OCI-LY7 (cell line): Measurements from ENCODE around the gene DNMBP.

Experiments used
- EZH2phosphoT487 ChIP-seq: fragments of 200-600 bp; sonication (generic); IDR thresholded peaks from 2 replicates; pipeline ENCODE4 v1.6.1; 2018; ENCODE audit warnings: low read depth, borderline replicate concordance, mild to moderate bottlenecking, mixed run types, antibody characterized with exemption, low read length, moderate library complexity, mixed read lengths
- TF ChIP-seq, protein P1 (sequence below): fragments of 200-600 bp; sonication (generic); conservative IDR thresholded peaks from 2 replicates; pipeline ENCODE4 v1.5.1; 2014; ENCODE audit warnings: mild to moderate bottlenecking, antibody characterized with exemption, low read length, moderate library complexity, mixed read lengths

DNA sequence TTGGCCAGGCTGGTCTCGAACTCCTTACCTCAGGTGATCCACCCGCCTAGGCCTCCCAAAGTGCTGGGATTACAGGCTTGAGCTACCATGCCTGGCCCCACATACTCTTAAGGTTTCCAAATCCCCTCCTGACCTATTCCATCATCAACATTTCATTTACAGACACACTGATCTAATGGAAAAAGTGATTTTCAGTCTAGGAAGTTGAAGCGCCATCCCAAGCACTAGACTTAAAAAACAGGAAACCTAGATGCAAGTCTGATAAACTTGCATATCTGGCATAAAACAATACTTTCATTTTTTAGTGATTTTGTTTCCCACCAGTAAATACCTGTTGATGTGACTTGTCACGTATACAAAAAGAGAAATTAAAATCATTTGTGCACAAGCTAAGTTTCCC lies 44.0 kb downstream of the DNMBP start:
- TF ChIP-seq, protein P1, sequence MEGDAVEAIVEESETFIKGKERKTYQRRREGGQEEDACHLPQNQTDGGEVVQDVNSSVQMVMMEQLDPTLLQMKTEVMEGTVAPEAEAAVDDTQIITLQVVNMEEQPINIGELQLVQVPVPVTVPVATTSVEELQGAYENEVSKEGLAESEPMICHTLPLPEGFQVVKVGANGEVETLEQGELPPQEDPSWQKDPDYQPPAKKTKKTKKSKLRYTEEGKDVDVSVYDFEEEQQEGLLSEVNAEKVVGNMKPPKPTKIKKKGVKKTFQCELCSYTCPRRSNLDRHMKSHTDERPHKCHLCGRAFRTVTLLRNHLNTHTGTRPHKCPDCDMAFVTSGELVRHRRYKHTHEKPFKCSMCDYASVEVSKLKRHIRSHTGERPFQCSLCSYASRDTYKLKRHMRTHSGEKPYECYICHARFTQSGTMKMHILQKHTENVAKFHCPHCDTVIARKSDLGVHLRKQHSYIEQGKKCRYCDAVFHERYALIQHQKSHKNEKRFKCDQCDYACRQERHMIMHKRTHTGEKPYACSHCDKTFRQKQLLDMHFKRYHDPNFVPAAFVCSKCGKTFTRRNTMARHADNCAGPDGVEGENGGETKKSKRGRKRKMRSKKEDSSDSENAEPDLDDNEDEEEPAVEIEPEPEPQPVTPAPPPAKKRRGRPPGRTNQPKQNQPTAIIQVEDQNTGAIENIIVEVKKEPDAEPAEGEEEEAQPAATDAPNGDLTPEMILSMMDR = no peak
- no peak for TF ChIP-seq EZH2phosphoT487
